Tibial artery (tissue), 4 donors: Measurements from ENCODE around the gene YBX1.
"Not testable (repeated sequence)": the region's sequence is repeated elsewhere in the genome, so short reads cannot be mapped to it uniquely, and the experiment has no call there.

Experiments
- DNase-seq, 2 donors: peaks; one replicate each; pipeline ENCODE4 v3.0.0-alpha.2; 2019
- H3K27ac ChIP-seq, 2 donors: fragments of 200-600 bp; sonication (generic) in 1 of 2; 1 replicate in 1 of 2; 2 replicates in 1 of 2; pipeline ENCODE4 v1.5.1; 2018 to 2019; ENCODE audit warnings: mild to moderate bottlenecking in 1 of 2
- H3K27me3 ChIP-seq, 2 donors: fragments of 200-600 bp; sonication (generic) in 1 of 2; one replicate each; pipeline versions ENCODE4 v1.5.1 to v1.6.0; 2016 to 2019
- H3K36me3 ChIP-seq, 3 donors: fragments of 200-600 bp; sonication (generic) in 2 of 3; one replicate each; pipeline ENCODE4 v1.5.1; 2016 to 2019; ENCODE audit warnings: mild to moderate bottlenecking in 2 of 3
- H3K4me1 ChIP-seq, 4 donors: fragments of 200-600 bp; sonication (generic) in 2 of 4; 1 replicate in 3 of 4; 2 replicates in 1 of 4; pipeline ENCODE4 v1.5.1; 2016 to 2019
- H3K4me3 ChIP-seq, 2 donors: fragments of 200-600 bp; sonication (generic) in 1 of 2; 1 replicate in 1 of 2; 2 replicates in 1 of 2; pipeline ENCODE4 v1.5.1; 2018 to 2019; ENCODE audit warnings: mild to moderate bottlenecking in 2 of 2
- H3K9me3 ChIP-seq, 3 donors: fragments of 200-600 bp; sonication (generic) in 1 of 3; one replicate each; pipeline ENCODE4 v1.5.1; 2016 to 2019
- intact Hi-C: fragments of 100-400 bp; cut with DNase I; formaldehyde crosslinking; loops from one replicate; pipeline ENCODE4 v1.15.0; 2023; ENCODE audit warnings: low total_unique reads
- TF ChIP-seq, protein P1 (sequence below), 2 experiments: fragments of 200-600 bp in 1 of 2; fragments of 450-650 bp in 1 of 2; IDR thresholded peaks; one replicate each; pipeline ENCODE4 v1.5.1; 2017 to 2019; ENCODE audit warnings: antibody characterized with exemption in 2 of 2, mild to moderate bottlenecking in 1 of 2, moderate library complexity in 1 of 2

Gene YBX1

DNA sequence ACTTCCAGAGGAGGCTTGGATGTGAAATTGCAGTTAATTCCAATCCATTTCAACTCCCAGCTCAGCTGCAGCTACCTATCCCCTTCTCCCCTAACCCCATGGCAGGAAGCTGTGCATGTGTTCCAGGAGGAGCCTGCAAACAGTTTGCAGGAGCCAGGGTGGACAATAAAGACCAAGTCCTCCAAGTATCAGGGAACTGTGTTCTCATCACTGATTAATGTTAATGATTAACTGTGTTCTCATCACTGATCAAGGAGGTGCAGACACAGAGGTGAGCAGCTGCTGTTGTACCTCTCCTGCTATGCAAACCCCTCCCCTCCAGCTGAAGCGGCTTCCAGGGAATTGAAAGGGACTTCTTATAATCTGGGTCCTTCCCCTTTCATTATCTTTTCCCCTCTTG is 38.6 kb downstream of the YBX1 start:
- TF ChIP-seq, protein P1, sequence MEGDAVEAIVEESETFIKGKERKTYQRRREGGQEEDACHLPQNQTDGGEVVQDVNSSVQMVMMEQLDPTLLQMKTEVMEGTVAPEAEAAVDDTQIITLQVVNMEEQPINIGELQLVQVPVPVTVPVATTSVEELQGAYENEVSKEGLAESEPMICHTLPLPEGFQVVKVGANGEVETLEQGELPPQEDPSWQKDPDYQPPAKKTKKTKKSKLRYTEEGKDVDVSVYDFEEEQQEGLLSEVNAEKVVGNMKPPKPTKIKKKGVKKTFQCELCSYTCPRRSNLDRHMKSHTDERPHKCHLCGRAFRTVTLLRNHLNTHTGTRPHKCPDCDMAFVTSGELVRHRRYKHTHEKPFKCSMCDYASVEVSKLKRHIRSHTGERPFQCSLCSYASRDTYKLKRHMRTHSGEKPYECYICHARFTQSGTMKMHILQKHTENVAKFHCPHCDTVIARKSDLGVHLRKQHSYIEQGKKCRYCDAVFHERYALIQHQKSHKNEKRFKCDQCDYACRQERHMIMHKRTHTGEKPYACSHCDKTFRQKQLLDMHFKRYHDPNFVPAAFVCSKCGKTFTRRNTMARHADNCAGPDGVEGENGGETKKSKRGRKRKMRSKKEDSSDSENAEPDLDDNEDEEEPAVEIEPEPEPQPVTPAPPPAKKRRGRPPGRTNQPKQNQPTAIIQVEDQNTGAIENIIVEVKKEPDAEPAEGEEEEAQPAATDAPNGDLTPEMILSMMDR (IDR thresholded peaks at IDR 0.05), result no peak
- Histone ChIP-seq H3K4me1 (no peaks in the 10 kb centered on the region), H3K27ac (no peak overlapping the region), H3K27me3 (no peaks in the 10 kb centered on the region), H3K36me3 (peaks cover 0 to 11% (median 0%) of the 10 kb centered on the region in 3 donors), H3K4me3 (no peak overlapping the region), H3K9me3 (no peaks in the 10 kb centered on the region)
- DNase-seq, result no peak
- intact Hi-C loops, result no loop called here

DNA sequence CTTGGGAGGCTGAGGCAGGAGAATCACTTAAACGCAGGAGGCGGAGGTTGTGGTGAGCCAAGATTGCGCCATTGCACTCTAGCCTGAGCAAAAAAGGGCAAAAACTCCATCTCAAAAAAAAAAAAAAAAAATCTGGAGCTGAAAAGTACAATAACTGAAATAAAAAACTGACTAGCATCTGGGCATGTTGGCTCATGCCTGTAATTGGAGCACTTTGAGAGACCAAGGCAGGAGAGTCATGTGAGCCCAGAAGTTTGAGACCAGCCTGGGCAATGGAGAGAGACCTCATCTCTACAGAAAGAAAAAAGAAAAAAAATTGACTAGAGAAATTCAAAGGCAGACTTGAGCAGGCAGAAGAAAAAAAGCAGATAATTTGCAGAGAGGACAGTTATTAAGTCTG is 39.7 kb downstream of the YBX1 start:
- TF ChIP-seq, protein P1 (IDR thresholded peaks at IDR 0.05), result no peak
- no peak for DNase-seq
- Histone ChIP-seq H3K27ac (no peak overlapping the region), H3K36me3 (peaks cover 0 to 10% (median 0%) of the 10 kb centered on the region in 3 donors), H3K4me1 (no peaks in the 10 kb centered on the region), H3K4me3 (no peak overlapping the region), H3K9me3 (no peaks in the 10 kb centered on the region), H3K27me3 (no peaks in the 10 kb centered on the region)
- intact Hi-C loops, result no loop called here

DNA sequence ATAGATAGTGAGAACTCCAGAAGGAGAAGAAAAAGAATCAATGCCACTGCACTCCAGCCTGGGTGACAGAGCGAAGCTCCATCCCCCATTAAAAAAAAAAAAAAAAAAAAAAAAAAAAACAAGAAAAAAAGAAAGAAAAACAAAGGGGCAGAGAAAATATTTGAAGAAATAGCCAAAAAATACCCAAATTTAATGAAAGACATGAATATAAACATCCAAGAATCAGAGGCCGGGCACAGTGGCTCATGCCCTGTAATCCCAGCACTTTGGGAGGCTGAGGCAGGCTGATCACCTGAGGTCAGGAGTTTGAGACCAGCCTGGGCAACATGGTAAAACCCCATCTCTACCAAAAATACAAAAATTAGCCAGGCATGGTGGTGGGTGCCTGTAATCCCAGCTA is 40.2 kb downstream of the YBX1 start:
- H3K27ac ChIP-seq, DNase-seq, H3K36me3 ChIP-seq, H3K4me3 ChIP-seq, H3K4me1 ChIP-seq, intact Hi-C loops, H3K9me3 ChIP-seq, H3K27me3 ChIP-seq: not testable (repeated sequence)

DNA sequence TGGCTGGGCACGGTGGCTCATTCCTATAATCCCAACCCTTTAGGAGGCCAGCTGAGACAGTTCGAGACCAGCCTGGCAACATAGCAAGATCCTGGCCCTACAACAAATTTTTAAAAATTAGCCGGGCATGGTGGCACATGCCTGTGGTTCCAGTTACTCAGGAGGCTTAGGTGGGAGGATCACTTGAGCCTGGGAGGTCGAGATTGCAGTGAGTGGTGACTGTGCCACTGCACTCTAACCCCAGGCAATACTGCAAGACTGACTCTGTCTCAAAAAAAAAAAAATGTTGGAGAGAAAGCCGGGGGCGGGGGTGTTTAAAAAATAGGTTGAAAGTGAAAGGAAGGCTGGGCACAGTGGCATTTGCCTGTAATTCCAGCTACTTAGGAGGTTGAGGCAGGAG is 41.3 kb downstream of the YBX1 start:
- DNase-seq, result no peak
- TF ChIP-seq, protein P1 (IDR thresholded peaks at IDR 0.05), result no peak

DNA sequence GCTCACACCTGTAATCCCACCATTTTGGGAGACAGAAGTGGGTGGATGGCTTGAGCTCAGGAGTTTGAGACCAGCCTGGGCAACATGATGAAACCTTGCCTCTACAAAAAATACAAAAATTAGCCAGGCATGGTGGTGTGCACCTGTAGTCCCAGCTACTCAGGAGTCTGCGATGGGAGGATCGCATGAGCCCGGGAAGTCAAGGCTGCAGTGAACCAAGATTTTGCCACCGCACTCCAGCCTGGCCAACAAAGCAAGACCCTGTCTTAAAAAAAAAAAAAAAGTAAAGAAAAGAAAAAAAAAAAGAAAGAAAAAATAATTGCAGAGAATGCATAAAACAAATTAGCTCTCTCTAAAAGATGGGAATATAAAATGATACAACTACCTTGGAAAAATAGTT is 43.6 kb downstream of the YBX1 start:
- DNase-seq, H3K4me3 ChIP-seq, H3K4me1 ChIP-seq, intact Hi-C loops, H3K9me3 ChIP-seq, H3K36me3 ChIP-seq, H3K27ac ChIP-seq, H3K27me3 ChIP-seq: not testable (repeated sequence)

More for the DNA sequence above, 41.3 kb downstream of the YBX1 start:
- no peaks in the 10 kb centered on the region for H3K4me1 ChIP-seq
- no peak overlapping the region for H3K4me3 ChIP-seq
- H3K27ac ChIP-seq, result no peak overlapping the region
- H3K9me3 ChIP-seq, result no peaks in the 10 kb centered on the region
- H3K27me3 ChIP-seq, result no peaks in the 10 kb centered on the region
- H3K36me3 ChIP-seq, result no peaks in the 10 kb centered on the region
- intact Hi-C loops, result no loop called here

DNA sequence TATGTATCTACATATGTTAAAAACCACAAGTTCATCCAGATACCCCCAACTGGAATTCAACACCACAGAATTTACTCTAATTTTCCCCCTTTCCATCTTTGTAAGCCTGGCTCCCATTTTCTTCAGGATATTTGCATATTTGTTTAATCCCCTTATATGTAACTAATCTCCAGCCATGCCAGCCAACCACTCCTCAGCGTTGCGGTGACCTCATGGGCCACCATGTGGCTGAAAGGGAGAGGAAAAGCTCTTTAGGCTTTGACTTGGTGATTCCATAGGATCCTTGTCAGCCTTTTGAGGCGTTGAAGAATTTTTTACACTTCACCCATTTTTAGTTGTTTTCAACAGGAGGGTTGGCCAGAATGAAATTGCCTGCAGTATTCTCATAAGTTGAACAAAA is 47.8 kb downstream of the YBX1 start:
- no peaks in the 10 kb centered on the region for H3K27me3 ChIP-seq
- no peak overlapping the region for H3K27ac ChIP-seq
- DNase-seq, result no peak
- TF ChIP-seq, protein P1 (IDR thresholded peaks at IDR 0.05), result no peak
- no peaks in the 10 kb centered on the region for H3K4me1 ChIP-seq
- no peaks in the 10 kb centered on the region for H3K36me3 ChIP-seq
- no peaks in the 10 kb centered on the region for H3K9me3 ChIP-seq
- no peak overlapping the region for H3K4me3 ChIP-seq
- intact Hi-C loops, result no loop called here

DNA sequence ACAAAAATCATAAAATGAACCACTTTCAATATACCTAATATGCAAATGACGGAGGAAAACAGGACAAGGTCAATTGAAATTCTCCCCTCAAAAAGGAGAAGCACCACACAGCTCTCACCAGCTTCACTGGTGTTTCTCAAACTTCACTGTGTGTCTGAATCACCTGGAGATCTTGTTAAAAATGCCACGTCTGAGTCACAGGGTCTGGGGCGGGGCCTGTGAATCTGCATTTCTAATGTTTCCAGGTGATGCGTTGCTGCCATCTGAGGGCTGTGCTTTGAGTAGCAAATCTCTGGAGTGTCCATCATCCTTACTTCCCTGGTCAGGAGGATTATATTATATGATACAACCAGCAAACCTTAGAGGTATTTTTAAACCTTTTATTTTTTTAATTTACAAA is 48.8 kb downstream of the YBX1 start:
- H3K36me3 ChIP-seq, result no peaks in the 10 kb centered on the region
- TF ChIP-seq, protein P1 (IDR thresholded peaks at IDR 0.05), result no peak
- no peak overlapping the region for H3K4me3 ChIP-seq
- intact Hi-C loops, result no loop called here
- H3K27ac ChIP-seq, result no peak overlapping the region
- H3K9me3 ChIP-seq, result no peaks in the 10 kb centered on the region
- H3K27me3 ChIP-seq, result no peaks in the 10 kb centered on the region
- DNase-seq, result no peak
- no peaks in the 10 kb centered on the region for H3K4me1 ChIP-seq
